Muscle layer of colon (tissue), 2 donors: ENCODE data around the gene APOBEC3H.

Experiments
- H3K27ac ChIP-seq: one replicate; pipeline ENCODE4 v1.7.0; 2013; ENCODE audit warnings: low read depth, mild to moderate bottlenecking, low read length, moderate library complexity
- H3K27me3 ChIP-seq, 2 donors: one replicate each; pipeline ENCODE4 v1.7.0; 2013; ENCODE audit warnings: low read length in 2 of 2, mild to moderate bottlenecking in 2 of 2; ENCODE audit not compliant: insufficient read depth in 2 of 2, control insufficient read depth in 1 of 2
- H3K36me3 ChIP-seq: one replicate; pipeline ENCODE4 v1.7.0; 2013; ENCODE audit warnings: mild to moderate bottlenecking, low read length; ENCODE audit not compliant: insufficient read depth
- H3K4me1 ChIP-seq: one replicate; pipeline ENCODE4 v1.7.0; 2013; ENCODE audit warnings: mild to moderate bottlenecking, low read length; ENCODE audit not compliant: insufficient read depth
- H3K4me3 ChIP-seq, 2 donors: one replicate each; pipeline ENCODE4 v1.7.0; 2013; ENCODE audit warnings: low read length in 2 of 2, low read depth in 1 of 2, mild to moderate bottlenecking in 1 of 2, moderate library complexity in 1 of 2
- H3K9ac ChIP-seq: one replicate; pipeline ENCODE4 v1.7.0; 2013; ENCODE audit warnings: low read length
- H3K9me3 ChIP-seq: one replicate; pipeline ENCODE4 v1.7.0; 2013; ENCODE audit warnings: mild to moderate bottlenecking, low read length
- donor health status: abdominal sarcoma.
- donor health status: Adenocarcinoma of cecum.

Gene APOBEC3H

GRCh38 chr22:39117585-39118191 is 20.6 kb downstream of the APOBEC3H start:
- Histone ChIP-seq H3K27ac (no peak overlapping the region), H3K27me3 (peaks cover 0 to 4% of the 10 kb centered on the region in 2 donors), H3K4me3 (no peak overlapping the region), H3K9me3 (no peaks in the 10 kb centered on the region), H3K4me1 (no peaks in the 10 kb centered on the region), H3K9ac (no peak overlapping the region), H3K36me3 (no peaks in the 10 kb centered on the region)

GRCh38 chr22:39120983-39121382 is 23.9 kb downstream of the APOBEC3H start:
- Histone ChIP-seq H3K36me3 (no peaks in the 10 kb centered on the region), H3K4me3 (no peak overlapping the region), H3K4me1 (no peaks in the 10 kb centered on the region), H3K27me3 (no peaks in the 10 kb centered on the region), H3K9ac (no peak overlapping the region), H3K9me3 (no peaks in the 10 kb centered on the region), H3K27ac (no peak overlapping the region)

- no peaks in the 10 kb centered on the region for H3K4me1 ChIP-seq
- H3K27ac ChIP-seq, result no peak overlapping the region
- H3K27me3 ChIP-seq, result no peaks in the 10 kb centered on the region
Measured at GRCh38 chr22:39122772-39123470, 25.9 kb downstream of the APOBEC3H start.

GRCh38 chr22:39123751-39124581 is 26.9 kb downstream of the APOBEC3H start:
- Histone ChIP-seq H3K4me1 (no peaks in the 10 kb centered on the region), H3K27me3 (no peaks in the 10 kb centered on the region), H3K36me3 (no peaks in the 10 kb centered on the region), H3K4me3 (no peak overlapping the region), H3K27ac (no peak overlapping the region), H3K9ac (no peak overlapping the region), H3K9me3 (no peaks in the 10 kb centered on the region)

More at GRCh38 chr22:39122772-39123470, 25.9 kb downstream of the APOBEC3H start:
- H3K36me3 ChIP-seq, result no peaks in the 10 kb centered on the region
- no peaks in the 10 kb centered on the region for H3K9me3 ChIP-seq
- no peak overlapping the region for H3K4me3 ChIP-seq
- H3K9ac ChIP-seq, result no peak overlapping the region

- no peak overlapping the region for H3K9ac ChIP-seq
- H3K9me3 ChIP-seq, result no peaks in the 10 kb centered on the region
- H3K27me3 ChIP-seq, result no peaks in the 10 kb centered on the region
- peaks cover 7% of the 10 kb centered on the region for H3K4me1 ChIP-seq
- no peak overlapping the region for H3K27ac ChIP-seq
- H3K36me3 ChIP-seq, result no peaks in the 10 kb centered on the region
- no peak overlapping the region for H3K4me3 ChIP-seq
Measured at GRCh38 chr22:39125622-39126021, 28.6 kb downstream of the APOBEC3H start.

GRCh38 chr22:39128508-39128907 is 31.5 kb downstream of the APOBEC3H start:
- H3K36me3 ChIP-seq, result peaks cover 23% of the 10 kb centered on the region
- no peaks in the 10 kb centered on the region for H3K27me3 ChIP-seq
- peaks cover 23% of the 10 kb centered on the region for H3K4me1 ChIP-seq
- no peak overlapping the region for H3K27ac ChIP-seq
- H3K4me3 ChIP-seq, result no peak overlapping the region
- no peaks in the 10 kb centered on the region for H3K9me3 ChIP-seq
- no peak overlapping the region for H3K9ac ChIP-seq

- peaks cover 29% of the 10 kb centered on the region for H3K36me3 ChIP-seq
- H3K27ac ChIP-seq, result no peak overlapping the region
- no peaks in the 10 kb centered on the region for H3K27me3 ChIP-seq
- H3K4me3 ChIP-seq, result no peak overlapping the region
- no peaks in the 10 kb centered on the region for H3K9me3 ChIP-seq
- no peak overlapping the region for H3K9ac ChIP-seq
- H3K4me1 ChIP-seq, result peaks cover 23% of the 10 kb centered on the region
Measured at GRCh38 chr22:39129081-39129480, 32.0 kb downstream of the APOBEC3H start.

GRCh38 chr22:39129746-39130145 is 32.7 kb downstream of the APOBEC3H start:
- no peaks in the 10 kb centered on the region for H3K27me3 ChIP-seq
- H3K9me3 ChIP-seq, result no peaks in the 10 kb centered on the region
- H3K4me1 ChIP-seq, result peaks cover 23% of the 10 kb centered on the region
- H3K9ac ChIP-seq, result no peak overlapping the region
- H3K36me3 ChIP-seq, result peaks cover 31% of the 10 kb centered on the region
- no peak overlapping the region for H3K27ac ChIP-seq
- no peak overlapping the region for H3K4me3 ChIP-seq

- Histone ChIP-seq H3K36me3 (peaks cover 31% of the 10 kb centered on the region), H3K9ac (no peak overlapping the region), H3K27me3 (no peaks in the 10 kb centered on the region), H3K4me3 (no peak overlapping the region), H3K27ac (no peak overlapping the region), H3K4me1 (peaks cover 23% of the 10 kb centered on the region), H3K9me3 (no peaks in the 10 kb centered on the region)
Measured at GRCh38 chr22:39130152-39130704, 33.2 kb downstream of the APOBEC3H start.

- no peaks in the 10 kb centered on the region for H3K27me3 ChIP-seq
- H3K27ac ChIP-seq, result no peak overlapping the region
- peaks cover 31% of the 10 kb centered on the region for H3K36me3 ChIP-seq
- no peaks in the 10 kb centered on the region for H3K9me3 ChIP-seq
- peaks cover 27% of the 10 kb centered on the region for H3K4me1 ChIP-seq
- H3K4me3 ChIP-seq, result peak overlapping the region in 1 of 2 donors; percentile 9
- H3K9ac ChIP-seq, result peak overlapping the region; percentile 33
Measured at GRCh38 chr22:39130892-39131855, 34.1 kb downstream of the APOBEC3H start.
